HG02870 (cell line): Measurements from ENCODE around the gene HSD3B7.

Experiments
- ATAC-seq: cut with Tn5 transposase; IDR thresholded peaks from one replicate; pipeline ENCODE4 v1.9.1; 2021; ENCODE audit warnings: mild to moderate bottlenecking, moderate library complexity; ENCODE audit not compliant: unreplicated experiment

Gene HSD3B7

GRCh38 chr16:30982548-30983288 lies 2.3 kb upstream of the HSD3B7 start:
- no peak for ATAC-seq

- no peak for ATAC-seq
Measured at GRCh38 chr16:30983289-30983889, 1.6 kb upstream of the HSD3B7 start.

- ATAC-seq: no peak
Measured at GRCh38 chr16:30983898-30984610, 953 bp upstream of the HSD3B7 start.

GRCh38 chr16:30985401-30986128 lies 558 bp downstream of the HSD3B7 start:
- no peak for ATAC-seq

- ATAC-seq: no peak
Measured at GRCh38 chr16:30986129-30986991, 1.4 kb downstream of the HSD3B7 start.

- ATAC-seq: no peak
Measured at GRCh38 chr16:30987581-30988190, 2.7 kb downstream of the HSD3B7 start.

GRCh38 chr16:30989469-30990047 lies 4.6 kb downstream of the HSD3B7 start:
- no peak for ATAC-seq

GRCh38 chr16:30990105-30990504 lies 5.1 kb downstream of the HSD3B7 start:
- ATAC-seq: no peak

GRCh38 chr16:30991052-30991451 lies 6.0 kb downstream of the HSD3B7 start:
- no peak for ATAC-seq

GRCh38 chr16:30992276-30992780 lies 7.3 kb downstream of the HSD3B7 start:
- no peak for ATAC-seq

GRCh38 chr16:30992931-30993816 lies 8.2 kb downstream of the HSD3B7 start:
- no peak for ATAC-seq

GRCh38 chr16:30995927-30996323 lies 10.9 kb downstream of the HSD3B7 start:
- ATAC-seq: no peak

- ATAC-seq: peak; percentile 6
Measured at GRCh38 chr16:30996324-30996984, 11.4 kb downstream of the HSD3B7 start.

GRCh38 chr16:30996985-30997724 lies 12.1 kb downstream of the HSD3B7 start:
- peak; percentile 74 for ATAC-seq

GRCh38 chr16:30997725-30998711 lies 13.0 kb downstream of the HSD3B7 start:
- no peak for ATAC-seq
